K562 treated with DMSO at 1 percent for 4 hours (cell line): Measurements from ENCODE around the gene CRBN. TPM values are rescaled to one million over a fixed set of nuclear protein-coding genes. Genes with fewer than 3 reads are reported as not detected.

Experiments
- total RNA-seq: library from RNA; unstranded; fragments of 300-600 nt; gene quantifications from 2 replicates; pipeline ENCODE4 v1.2.3, GENCODE V29; 2022; ENCODE audit not compliant: insufficient read depth

The CRBN gene
- total RNA-seq, result 22.7 and 23.4 TPM in 2 replicates

GRCh38 chr3:3179407-3180094, at the start of gene CRBN:
Gene CRBN (minus strand): TSS chr3:3179691. CDS start chr3:3179687, 4 bp downstream.

DNA sequence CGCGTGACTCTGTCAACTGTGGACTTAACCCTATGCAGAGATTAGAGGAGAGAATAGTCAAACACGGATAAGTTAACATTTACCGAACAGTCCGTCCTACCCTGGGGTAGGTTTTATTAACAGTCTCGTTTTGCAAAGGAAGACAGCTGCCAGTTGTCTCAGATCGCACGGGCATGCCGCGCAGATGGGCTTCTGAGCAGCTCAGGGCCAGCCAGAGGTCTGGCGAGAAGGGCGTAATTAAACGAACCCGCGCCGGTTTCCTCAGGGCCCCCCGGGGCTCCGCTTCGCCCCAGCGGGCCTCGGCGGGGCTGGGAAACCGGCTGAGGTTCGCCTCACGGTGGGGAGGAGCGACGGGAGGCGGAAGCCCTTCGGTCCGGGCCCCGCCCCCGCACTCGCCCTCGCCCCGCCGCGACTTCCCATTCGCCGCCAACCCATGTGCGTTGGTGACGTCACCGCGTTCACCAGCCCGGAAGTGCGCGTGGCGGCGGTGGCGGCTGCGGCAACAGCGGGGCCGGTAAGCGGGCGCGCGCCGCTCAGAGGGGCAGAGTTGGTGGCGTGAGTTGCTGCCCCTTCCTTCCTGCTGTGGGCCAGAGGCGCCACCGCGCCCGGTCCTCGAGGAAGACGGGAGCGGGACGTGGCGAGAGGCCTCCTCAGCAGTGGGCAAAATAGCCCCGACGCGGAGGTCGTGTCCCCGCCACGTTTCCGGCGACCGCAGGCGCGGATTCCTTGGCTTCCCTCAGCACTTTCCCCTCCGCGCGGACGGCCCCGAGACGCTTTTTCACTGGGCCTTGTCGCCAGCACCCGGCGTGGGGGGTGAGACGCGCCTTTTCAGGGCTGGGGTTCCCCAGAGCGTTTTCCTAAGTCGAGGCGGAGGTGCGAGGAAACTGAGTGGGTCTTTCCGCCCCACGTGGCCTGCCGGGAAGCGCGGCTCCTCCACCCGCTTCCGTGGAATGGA, 52.7 kb downstream of the CRBN start, which contains the start of gene TRNT1:
TRNT1 (plus strand) TSS at position 464 of the 955 bp plus-strand sequence. CDS start 2,101 bp downstream, outside the sequence.

GRCh38 chr3:3110299-3110630, 69.2 kb downstream of the CRBN start, which contains the start of gene IL5RA:
Gene IL5RA (minus strand): TSS chr3:3110374. CDS start chr3:3104984, 5,390 bp downstream.

Other genes starting within 250 kb of the CRBN start
- 0.13 TPM in 1 of 2 replicates, not detected in the other for gene IL5RA, start 69.3 kb downstream of the CRBN start, total RNA-seq
- gene TRNT1, start 52.8 kb downstream of the CRBN start, total RNA-seq, result 6.4 and 8.0 TPM in 2 replicates